Embryonic facial prominence (tissue), 1 donor: Measurements from ENCODE around the gene C2orf15.
A peak's percentile ranks its signal among the peaks of the same experiment; 100 is the strongest.
"Not testable (repeated sequence)": the region's sequence is repeated elsewhere in the genome, so short reads cannot be mapped to it uniquely, and the experiment has no call there.

Experiments
- DNase-seq: peaks from one replicate; pipeline ENCODE4 v3.0.0-alpha.2; 2016; ENCODE audit errors: extremely low spot score

Gene C2orf15

GRCh38 chr2:99166218-99166617 is 24.7 kb downstream of the C2orf15 start:
- DNase-seq = no peak

- no peak for DNase-seq
Measured at GRCh38 chr2:99169534-99169933, 28.0 kb downstream of the C2orf15 start.

DNA sequence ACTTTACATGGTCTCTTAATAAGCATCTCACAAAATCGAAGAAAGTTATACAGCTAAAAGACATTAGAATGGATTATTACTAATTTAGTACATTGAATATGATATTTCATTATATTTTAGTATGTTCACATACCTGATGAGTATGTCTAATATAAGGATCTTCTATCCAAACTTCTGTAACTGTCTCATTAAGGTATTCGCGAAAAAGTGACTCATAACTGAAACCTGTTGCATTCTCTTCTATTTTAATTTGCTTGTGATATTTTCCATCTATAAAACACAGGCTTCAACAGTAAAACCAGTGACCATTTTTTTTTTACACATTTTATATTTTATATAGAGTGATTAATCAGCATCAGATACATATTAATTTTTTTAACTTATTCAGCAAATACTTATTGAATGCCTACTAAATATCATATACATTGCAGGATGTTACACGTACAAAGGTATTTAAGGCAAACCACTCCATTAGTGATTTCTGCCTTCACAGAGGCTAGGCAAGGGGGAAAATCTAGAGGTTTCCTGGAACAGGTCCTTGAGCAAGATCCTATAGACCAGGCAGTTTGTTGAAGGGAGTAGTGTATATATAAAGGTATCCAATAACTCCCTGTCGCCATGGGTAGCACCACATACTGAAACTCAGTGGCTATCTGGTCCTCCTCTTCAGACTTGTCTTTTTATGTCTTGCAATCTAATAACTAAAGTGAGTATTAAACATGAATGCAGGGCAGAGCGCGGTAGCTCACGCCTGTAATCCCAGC is 30.1 kb downstream of the C2orf15 start:
- no peak for DNase-seq

- peak; percentile 94 for DNase-seq
Measured at GRCh38 chr2:99180755-99181623, 39.5 kb downstream of the C2orf15 start, which contains the start of the genes MITD1 and MRPL30. MITD1 (minus strand) TSS chr2:99181058; CDS start chr2:99180981, 77 bp downstream. MRPL30 (plus strand) TSS chr2:99181184; CDS start chr2:99186204, 5,020 bp downstream.

- DNase-seq = no peak
Measured at GRCh38 chr2:99181624-99182000, 40.1 kb downstream of the C2orf15 start.

GRCh38 chr2:99183025-99183424 is 41.5 kb downstream of the C2orf15 start:
- DNase-seq = no peak

GRCh38 chr2:99184811-99185210 is 43.3 kb downstream of the C2orf15 start:
- no peak for DNase-seq

GRCh38 chr2:99187011-99187410 is 45.5 kb downstream of the C2orf15 start:
- DNase-seq = no peak

GRCh38 chr2:99188357-99188756 is 46.9 kb downstream of the C2orf15 start:
- DNase-seq = no peak

DNA sequence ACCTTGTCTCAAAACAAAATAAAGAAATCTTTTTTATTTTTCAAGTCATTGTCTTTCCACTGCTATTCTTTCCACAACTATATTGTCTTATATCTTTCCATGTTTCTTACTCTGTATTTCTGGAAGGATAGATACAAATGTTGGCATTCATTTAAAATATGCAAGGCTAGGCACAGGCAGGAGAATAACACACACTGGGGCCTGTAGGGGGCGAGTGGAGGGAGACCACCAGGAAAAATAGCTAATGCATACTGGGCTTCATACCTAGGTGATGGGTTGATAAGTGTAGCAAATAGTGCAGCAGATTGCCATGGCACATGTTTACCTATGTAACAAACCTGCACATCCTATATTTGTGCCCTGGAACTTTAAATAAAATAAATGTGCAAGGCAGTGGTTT is 49.0 kb downstream of the C2orf15 start:
- no peak for DNase-seq

- DNase-seq = not testable (repeated sequence)
Measured at GRCh38 chr2:99192364-99192763, 50.9 kb downstream of the C2orf15 start.

GRCh38 chr2:99198103-99198841 is 56.8 kb downstream of the C2orf15 start:
- no peak for DNase-seq

GRCh38 chr2:99200076-99200800 is 58.7 kb downstream of the C2orf15 start:
- no peak for DNase-seq
